GM23248 (cell line): Measurements from ENCODE around the gene PLCB3. TPM values are rescaled to one million over a fixed set of nuclear protein-coding genes. Genes with fewer than 3 reads are reported as not detected.

Experiments
- DNase-seq: peaks from one replicate; pipeline ENCODE4 v3.0.0-alpha.2; 2015
- H2AFZ ChIP-seq: fragments of 200-600 bp; sonication (generic); 2 replicates; pipeline ENCODE4 v1.6.1; 2016; ENCODE audit warnings: antibody characterized with exemption
- H3F3A ChIP-seq: fragments of 200-600 bp; sonication (generic); 2 replicates; pipeline ENCODE4 v1.6.1; 2016; ENCODE audit warnings: mild to moderate bottlenecking, antibody characterized with exemption, mixed run types; ENCODE audit not compliant: insufficient read depth
- H3K27ac ChIP-seq: fragments of 200-600 bp; sonication (generic); 2 replicates; pipeline ENCODE4 v1.5.1; 2016; ENCODE audit warnings: mild to moderate bottlenecking
- H3K27me3 ChIP-seq: fragments of 200-600 bp; sonication (generic); replicated peaks from 2 replicates; pipeline ENCODE4 v1.6.1; 2016; ENCODE audit warnings: mild to moderate bottlenecking; ENCODE audit not compliant: insufficient read depth
- H3K36me3 ChIP-seq: fragments of 200-600 bp; sonication (generic); 2 replicates; pipeline ENCODE4 v1.6.1; 2016; ENCODE audit warnings: low read depth, mild to moderate bottlenecking
- H3K4me1 ChIP-seq: fragments of 200-600 bp; sonication (generic); 2 replicates; pipeline ENCODE4 v1.6.1; 2016; ENCODE audit warnings: mild to moderate bottlenecking; ENCODE audit not compliant: insufficient read depth
- H3K4me2 ChIP-seq: fragments of 200-600 bp; sonication (generic); one replicate; pipeline ENCODE4 v1.6.1; 2016; ENCODE audit warnings: mild to moderate bottlenecking; ENCODE audit not compliant: unreplicated experiment
- H3K4me3 ChIP-seq: fragments of 200-600 bp; sonication (generic); 2 replicates; pipeline ENCODE4 v1.5.1; 2016; ENCODE audit warnings: mild to moderate bottlenecking
- H3K79me2 ChIP-seq: fragments of 200-600 bp; sonication (generic); 2 replicates; pipeline ENCODE4 v1.6.1; 2016; ENCODE audit warnings: mild to moderate bottlenecking; ENCODE audit not compliant: insufficient read depth
- H3K9ac ChIP-seq: fragments of 200-600 bp; sonication (generic); 2 replicates; pipeline ENCODE4 v1.6.1; 2016; ENCODE audit warnings: mild to moderate bottlenecking
- H3K9me2 ChIP-seq: fragments of 200-600 bp; sonication (generic); 2 replicates; pipeline ENCODE4 v1.6.1; 2016; ENCODE audit warnings: mixed run types, mild to moderate bottlenecking, moderate library complexity; ENCODE audit not compliant: insufficient read depth
- H3K9me3 ChIP-seq: fragments of 200-600 bp; sonication (generic); one replicate; pipeline ENCODE4 v1.6.1; 2017; ENCODE audit warnings: low read depth
- H4K20me1 ChIP-seq: fragments of 200-600 bp; sonication (generic); 2 replicates; pipeline ENCODE4 v1.6.0; 2016; ENCODE audit not compliant: insufficient read depth
- EZH2 ChIP-seq: fragments of 200-600 bp; sonication (generic); IDR thresholded peaks from 2 replicates; pipeline ENCODE4 v1.6.1; 2018; ENCODE audit warnings: antibody characterized with exemption, mild to moderate bottlenecking; ENCODE audit not compliant: insufficient read depth, poor library complexity, severe bottlenecking
- EZH2phosphoT487 ChIP-seq: fragments of 200-600 bp; sonication (generic); IDR thresholded peaks from 2 replicates; pipeline ENCODE4 v1.6.1; 2018; ENCODE audit warnings: antibody characterized with exemption, moderate library complexity, mild to moderate bottlenecking, low read depth; ENCODE audit not compliant: insufficient read depth
- WGBS, 2 experiments: methylation state at CpG; one replicate each; pipeline ENCODE4 v1.1.6; 2015 to 2017; ENCODE audit warnings: low lambda C conversion rate in 2 of 2, low coverage in 1 of 2; ENCODE audit errors: missing lambda C conversion rate in 2 of 2; 5-methylcytosine and 5-hydroxymethylcytosine counted together
- in situ Hi-C: fragments of 300-500 bp; cut with MboI; formaldehyde crosslinking; loops from 2 replicates; pipeline ENCODE4 v1.15.0; 2020
- polyA plus RNA-seq: library from polyadenylated mRNA; unstranded; fragments of >200 nt; fragmentation: Nextera tagmentation; extraction: Ambion mirVana; gene quantifications from 2 replicates; pipeline ENCODE4 v1.2.1, GENCODE V29; 2016
- total RNA-seq: library from RNA; depleted of rRNA; stranded (reverse); fragments of >200 nt; shearing (Covaris generic); gene quantifications from 2 replicates; pipeline ENCODE4 v1.2.3, GENCODE V29; 2014

PLCB3 gene
- total and polyA plus RNA-seq, 2 experiments from 2014 or later = 6.5 to 32.7 TPM

DNA sequence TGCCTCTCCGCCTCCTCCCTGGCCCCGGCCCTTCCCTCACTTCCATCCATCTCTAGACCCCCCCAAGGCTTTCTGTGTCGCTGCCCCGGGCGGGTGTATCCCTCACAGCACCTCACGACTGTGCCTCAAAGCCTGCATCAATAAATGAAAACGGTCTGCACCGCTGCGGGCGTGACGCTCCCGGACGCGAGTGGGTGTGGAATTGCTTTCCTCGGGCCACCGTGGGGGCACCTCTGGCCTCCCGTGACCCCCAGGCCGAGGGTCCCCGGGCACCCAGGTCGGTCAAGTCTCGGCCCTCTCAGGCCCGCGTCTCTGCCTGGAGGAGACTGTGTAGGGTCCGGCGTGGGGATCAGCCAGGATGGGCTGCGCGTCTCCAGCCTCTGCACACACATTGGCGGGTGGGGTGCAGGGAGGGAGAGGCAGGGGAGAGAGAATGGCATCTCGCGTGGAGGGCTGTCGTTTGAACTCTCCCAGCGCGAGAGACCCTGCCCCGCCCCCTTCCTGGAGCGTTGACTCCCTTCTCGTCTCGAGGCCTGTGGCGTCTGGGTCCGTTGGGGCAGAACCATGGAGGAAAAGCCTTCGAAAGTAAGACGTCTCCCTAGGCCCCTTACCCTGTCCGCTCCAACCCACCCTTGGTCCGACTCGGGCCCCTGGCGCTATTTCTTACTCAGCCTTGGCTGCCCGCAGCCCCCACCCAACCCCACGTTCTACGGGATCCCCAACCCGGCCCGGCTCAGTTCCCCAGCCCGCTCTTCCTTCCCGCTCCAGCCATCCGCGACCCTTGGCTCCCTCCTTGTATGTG lies 48.7 kb downstream of the PLCB3 start, which contains the start of gene CATSPERZ:
Gene CATSPERZ (plus strand): TSS at position 512 of the 802 bp plus-strand sequence. CDS start 53 bp downstream, at position 565.
- Histone ChIP-seq H3K27me3 (peaks cover 4% of the 10 kb centered on the region; the same call in 1 of the 2 replicates), H3K9ac (peak within 1 kb of the TSS; percentile 52), H3K27ac (no peak within 1 kb of the TSS), H3K4me1 (peaks cover 7% of the 10 kb centered on the region; the same call in 1 of the 2 replicates), H3K9me3 (no peaks in the 10 kb centered on the region), H4K20me1 (no peaks in the 10 kb centered on the region), H2AFZ (peak within 1 kb of the TSS; percentile 80), H3K4me3 (peak within 1 kb of the TSS; percentile 71), H3K4me2 (peak within 1 kb of the TSS; percentile 85), H3K36me3 (no peaks in the 10 kb centered on the region), H3F3A (0 out of 2 replicates have a peak, but pooled peaks cover 11% of the 10 kb centered on the region), H3K79me2 (no peaks in the 10 kb centered on the region), H3K9me2 (no peaks in the 10 kb centered on the region)
- DNase-seq = peak; percentile 31
- 5% methylated on average over 40 to 54 of the region's 54 CpGs for WGBS, 2 experiments
- no peak for TF ChIP-seq EZH2
- TF ChIP-seq EZH2phosphoT487 = no peak
- in situ Hi-C loops = no loop called here

DNA sequence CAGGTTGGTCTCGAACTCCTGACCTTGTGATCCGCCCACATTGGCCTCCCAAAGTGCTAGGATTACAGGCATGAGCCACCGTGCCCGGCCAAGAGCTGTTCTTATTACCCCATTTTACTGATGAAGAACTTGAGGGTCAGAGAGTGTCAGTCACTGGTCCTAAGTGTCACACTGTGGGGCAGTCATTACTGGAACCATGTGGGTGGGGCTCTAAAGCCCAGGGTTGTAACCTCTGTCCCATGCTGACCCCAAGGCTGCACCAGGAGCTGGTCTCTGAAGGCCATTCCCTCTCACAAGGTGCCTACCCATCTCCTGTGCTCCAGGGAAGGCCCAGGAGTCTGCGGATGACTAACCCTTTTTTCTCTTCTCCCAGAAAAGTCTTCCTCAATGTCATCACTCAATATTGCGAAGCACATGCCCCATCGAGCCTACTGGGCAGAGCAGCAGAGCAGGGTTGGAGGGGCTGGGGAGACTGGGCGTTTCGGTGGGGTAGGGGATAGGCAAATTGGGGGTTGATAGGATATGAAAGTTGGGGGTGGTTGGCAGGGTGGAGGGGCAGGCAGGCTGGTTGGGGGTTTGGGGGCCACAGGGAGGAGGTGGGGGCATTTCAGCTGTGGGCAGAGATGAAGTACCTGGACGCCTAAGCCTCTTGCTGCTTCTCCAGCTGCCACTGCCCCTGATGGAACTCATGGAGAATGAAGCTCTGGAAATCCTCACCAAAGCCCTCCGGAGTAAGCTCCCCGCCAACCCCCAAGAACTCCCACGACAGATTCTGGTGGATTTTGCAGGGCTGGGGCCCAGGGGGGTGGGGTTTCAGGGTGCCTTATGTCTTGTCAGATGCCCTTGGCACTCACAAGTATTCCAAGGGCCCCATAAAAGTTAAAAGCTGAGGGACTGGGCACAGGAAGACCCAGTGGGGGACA lies 52.0 kb downstream of the PLCB3 start:
- H3K9me3 ChIP-seq = no peaks in the 10 kb centered on the region
- H4K20me1 ChIP-seq = no peaks in the 10 kb centered on the region
- H3K27ac ChIP-seq = no peak overlapping the region
- H3K27me3 ChIP-seq = peaks cover 4% of the 10 kb centered on the region; the same call in 1 of the 2 replicates
- H3F3A ChIP-seq = 0 out of 2 replicates have a peak, but pooled peaks cover 11% of the 10 kb centered on the region
- WGBS, 2 experiments = 75% methylated on average over 12 to 13 of the region's 13 CpGs
- H2AFZ ChIP-seq = no peak overlapping the region
- H3K9ac ChIP-seq = no peak overlapping the region
- no peaks in the 10 kb centered on the region for H3K36me3 ChIP-seq
- H3K9me2 ChIP-seq = no peaks in the 10 kb centered on the region
- H3K4me3 ChIP-seq = no peak overlapping the region
- peaks cover 13% of the 10 kb centered on the region for H3K4me1 ChIP-seq
- peaks cover 11% of the 10 kb centered on the region; the same call in 1 of the 2 replicates for H3K79me2 ChIP-seq
- no peak for DNase-seq
- in situ Hi-C loops = no loop called here
- TF ChIP-seq EZH2 (no peak), EZH2phosphoT487 (no peak)
- no peak overlapping the region for H3K4me2 ChIP-seq

DNA sequence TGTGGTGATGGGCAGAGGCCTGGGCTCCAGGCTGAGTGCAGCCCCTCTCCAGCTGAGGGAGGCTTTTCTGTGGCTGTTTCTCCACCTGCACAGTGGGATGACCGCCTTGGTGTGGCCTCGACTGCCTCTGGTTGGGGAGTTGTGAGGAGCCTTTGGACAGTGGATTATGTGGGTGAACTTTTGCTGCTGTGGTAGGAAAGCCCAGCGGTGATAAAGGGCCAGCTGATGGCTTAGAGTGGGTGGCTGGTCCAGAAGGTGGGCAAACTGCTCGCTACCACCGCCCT lies 52.6 kb downstream of the PLCB3 start:
- H3K4me2 ChIP-seq = peak overlapping the region; percentile 88
- H3K27ac ChIP-seq = peak overlapping the region; percentile 81; the same call in 1 of the 2 replicates
- no peak for TF ChIP-seq EZH2phosphoT487
- no peak for TF ChIP-seq EZH2
- no peak overlapping the region for H3K9ac ChIP-seq
- H3F3A ChIP-seq = 0 out of 2 replicates have a peak, but pooled peaks cover 11% of the 10 kb centered on the region
- no peaks in the 10 kb centered on the region for H3K9me2 ChIP-seq
- H3K27me3 ChIP-seq = peaks cover 4% of the 10 kb centered on the region; the same call in 1 of the 2 replicates
- peaks cover 11% of the 10 kb centered on the region; the same call in 1 of the 2 replicates for H3K79me2 ChIP-seq
- WGBS, 2 experiments = 40 to 42% methylated on average over 5 of the region's 5 CpGs
- in situ Hi-C loops = no loop called here
- H3K9me3 ChIP-seq = no peaks in the 10 kb centered on the region
- no peaks in the 10 kb centered on the region for H3K36me3 ChIP-seq
- no peaks in the 10 kb centered on the region for H4K20me1 ChIP-seq
- H2AFZ ChIP-seq = peak overlapping the region; percentile 76; the same call in 1 of the 2 replicates
- peaks cover 13% of the 10 kb centered on the region for H3K4me1 ChIP-seq
- no peak for DNase-seq
- H3K4me3 ChIP-seq = peak overlapping the region; percentile 87

DNA sequence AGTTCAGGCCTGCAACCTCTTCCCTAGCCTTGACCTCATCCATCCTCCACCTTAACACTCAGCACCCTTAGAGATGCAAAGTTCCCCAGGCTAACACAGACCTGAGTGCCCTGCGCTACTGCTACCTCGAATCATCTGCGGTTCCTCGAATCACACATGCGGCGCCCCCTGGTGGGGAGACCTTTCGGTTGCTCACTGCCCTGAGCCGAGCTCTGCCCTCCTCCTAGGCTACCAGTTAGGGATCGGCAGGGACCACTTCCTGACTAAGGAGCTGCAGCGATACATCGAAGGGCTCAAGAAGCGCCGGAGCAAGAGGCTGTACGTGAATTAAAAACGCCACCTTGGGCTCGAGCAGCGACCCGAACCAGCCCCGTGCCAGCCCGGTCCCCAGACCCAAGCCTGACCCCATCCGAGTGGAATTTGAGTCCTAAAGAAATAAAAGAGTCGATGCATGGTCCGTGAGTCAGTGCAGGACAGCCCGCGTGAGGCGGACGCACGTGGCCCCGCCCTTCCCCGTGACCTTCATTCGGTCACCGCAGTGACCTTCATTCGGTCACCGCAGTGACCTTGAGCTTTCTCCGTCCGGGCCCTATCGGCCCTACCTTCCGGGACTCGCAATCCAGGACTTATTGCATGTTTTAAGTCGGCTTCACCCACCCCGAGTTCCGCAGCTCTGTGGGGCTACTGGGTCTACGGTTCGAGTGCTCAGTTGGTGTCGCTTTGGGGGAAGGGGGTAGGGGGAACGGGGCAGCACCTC lies 53.2 kb downstream of the PLCB3 start:
- H3K79me2 ChIP-seq = peaks cover 17% of the 10 kb centered on the region; the same call in 1 of the 2 replicates
- 0 out of 2 replicates have a peak, but pooled peaks cover 11% of the 10 kb centered on the region for H3F3A ChIP-seq
- H3K36me3 ChIP-seq = no peaks in the 10 kb centered on the region
- no peak for TF ChIP-seq EZH2
- no peak for TF ChIP-seq EZH2phosphoT487
- DNase-seq = peak; percentile 95
- peak overlapping the region; percentile 81 for H3K27ac ChIP-seq
- 2% methylated on average over 44 to 46 of the region's 46 CpGs for WGBS, 2 experiments
- H3K27me3 ChIP-seq = peaks cover 4% of the 10 kb centered on the region; the same call in 1 of the 2 replicates
- H3K9me2 ChIP-seq = no peaks in the 10 kb centered on the region
- no peaks in the 10 kb centered on the region for H3K9me3 ChIP-seq
- peak overlapping the region; percentile 75 for H3K9ac ChIP-seq
- in situ Hi-C loops = no loop called here
- peaks cover 13% of the 10 kb centered on the region for H3K4me1 ChIP-seq
- peak overlapping the region; percentile 76 for H2AFZ ChIP-seq
- H3K4me3 ChIP-seq = peak overlapping the region; percentile 87
- H3K4me2 ChIP-seq = peak overlapping the region; percentile 88
- no peaks in the 10 kb centered on the region for H4K20me1 ChIP-seq
